ENCODE measurements around the gene SMIM24.

The SMIM24 gene

GRCh38 chr19:3481241-3482090 lies 1.1 kb upstream of the SMIM24 start:
- ChIA-PET CTCF (interaction anchor here (1.4 to 6.1 kb wide), 3 partner anchors 8 to 176 kb away, joined by 4 to 46 read pairs (median 28); no protein-coding TSS in a partner anchor), POLR2A (no interaction called here)
- no peak for TF ChIP-seq CTCF (IDR thresholded peaks at IDR 0.05; ENCODE audit: control extremely low read depth, extremely low read depth, low read depth, missing control alignments)
- DNase-seq (ENCODE audit: extremely low spot score): no peak

- POLR2A ChIA-PET: no interaction called here
- TF ChIP-seq CTCF (IDR thresholded peaks at IDR 0.05; ENCODE audit: control extremely low read depth, extremely low read depth, low read depth, missing control alignments): no peak
Measured at GRCh38 chr19:3479834-3480215, 500 bp downstream of the SMIM24 start.

GRCh38 chr19:3479177-3479833 lies 1.0 kb downstream of the SMIM24 start:
- ChIA-PET CTCF (interaction anchor here (0.8 to 1.8 kb wide), 5 partner anchors 8 to 174 kb away, joined by 3 to 10 read pairs (median 3); no protein-coding TSS in a partner anchor), POLR2A (no interaction called here)
- no peak for TF ChIP-seq CTCF (IDR thresholded peaks at IDR 0.05; ENCODE audit: control extremely low read depth, extremely low read depth, low read depth, missing control alignments)
- DNase-seq (ENCODE audit: extremely low spot score): peak; percentile 69

More at GRCh38 chr19:3479834-3480215, 500 bp downstream of the SMIM24 start:
- no peak for DNase-seq (ENCODE audit: extremely low spot score)
- CTCF ChIA-PET: interaction anchor here (0.8 to 1.8 kb wide), 4 partner anchors 9 to 175 kb away, joined by 3 to 10 read pairs (median 4); no protein-coding TSS in a partner anchor

- DNase-seq (ENCODE audit: extremely low spot score): no peak
- ChIA-PET POLR2A (interaction anchor here (0.6 kb wide), 1 partner anchor 599 kb away, joined by 4 read pairs; no protein-coding TSS in a partner anchor), CTCF (interaction anchor here (0.8 to 1.8 kb wide), 5 partner anchors 8 to 174 kb away, joined by 3 to 10 read pairs (median 3); no protein-coding TSS in a partner anchor)
- no peak for TF ChIP-seq CTCF (IDR thresholded peaks at IDR 0.05; ENCODE audit: control extremely low read depth, extremely low read depth, low read depth, missing control alignments)
Measured at GRCh38 chr19:3478409-3479176, 1.7 kb downstream of the SMIM24 start.

- CTCF ChIA-PET: no interaction called here
- POLR2A ChIA-PET: interaction anchor here (0.6 kb wide), 1 partner anchor 600 kb away, joined by 4 read pairs; no protein-coding TSS in a partner anchor
- DNase-seq (ENCODE audit: extremely low spot score): no peak
- TF ChIP-seq CTCF (IDR thresholded peaks at IDR 0.05; ENCODE audit: control extremely low read depth, extremely low read depth, low read depth, missing control alignments): no peak
Measured at GRCh38 chr19:3477951-3478350, 2.4 kb downstream of the SMIM24 start.

GRCh38 chr19:3477506-3477905 lies 2.8 kb downstream of the SMIM24 start:
- DNase-seq (ENCODE audit: extremely low spot score): no peak
- ChIA-PET CTCF (no interaction called here), POLR2A (no interaction called here)
- no peak for TF ChIP-seq CTCF (IDR thresholded peaks at IDR 0.05; ENCODE audit: control extremely low read depth, extremely low read depth, low read depth, missing control alignments)
